Stimulated activated CD4-positive, alpha-beta T cell treated with anti-CD3 and anti-CD28 coated beads, Interleukin-2, amount 100 ng/mL, for 48 hours (primary cell): ENCODE measurements around the gene TAF1D.
"Not testable (repeated sequence)": the region's sequence is repeated elsewhere in the genome, so short reads cannot be mapped to it uniquely, and the experiment has no call there.

Source experiments
- DNase-seq, 2 donors: peaks; one replicate each; pipeline ENCODE4 v3.0.0-alpha.2; 2020

The TAF1D gene

DNA sequence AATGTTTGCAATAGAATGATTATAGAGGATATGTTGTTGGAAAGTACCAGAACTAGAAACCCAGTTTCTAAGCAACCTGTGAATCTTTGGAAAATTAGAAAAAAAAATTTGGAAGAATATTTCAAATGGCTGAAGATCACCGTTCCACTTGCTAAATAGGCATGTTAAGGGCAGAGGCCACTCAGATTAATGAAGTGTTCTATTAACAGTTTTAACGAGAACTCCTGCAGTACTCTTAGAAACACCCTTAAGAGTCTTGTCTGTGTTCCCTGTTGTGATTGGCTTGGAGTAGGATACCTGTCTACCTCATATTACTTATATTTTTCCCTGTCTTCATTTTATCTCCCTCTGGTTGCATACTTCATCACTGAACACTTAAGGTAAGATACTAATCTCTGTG is 4.8 kb upstream of the TAF1D start:
- no peak for DNase-seq

DNA sequence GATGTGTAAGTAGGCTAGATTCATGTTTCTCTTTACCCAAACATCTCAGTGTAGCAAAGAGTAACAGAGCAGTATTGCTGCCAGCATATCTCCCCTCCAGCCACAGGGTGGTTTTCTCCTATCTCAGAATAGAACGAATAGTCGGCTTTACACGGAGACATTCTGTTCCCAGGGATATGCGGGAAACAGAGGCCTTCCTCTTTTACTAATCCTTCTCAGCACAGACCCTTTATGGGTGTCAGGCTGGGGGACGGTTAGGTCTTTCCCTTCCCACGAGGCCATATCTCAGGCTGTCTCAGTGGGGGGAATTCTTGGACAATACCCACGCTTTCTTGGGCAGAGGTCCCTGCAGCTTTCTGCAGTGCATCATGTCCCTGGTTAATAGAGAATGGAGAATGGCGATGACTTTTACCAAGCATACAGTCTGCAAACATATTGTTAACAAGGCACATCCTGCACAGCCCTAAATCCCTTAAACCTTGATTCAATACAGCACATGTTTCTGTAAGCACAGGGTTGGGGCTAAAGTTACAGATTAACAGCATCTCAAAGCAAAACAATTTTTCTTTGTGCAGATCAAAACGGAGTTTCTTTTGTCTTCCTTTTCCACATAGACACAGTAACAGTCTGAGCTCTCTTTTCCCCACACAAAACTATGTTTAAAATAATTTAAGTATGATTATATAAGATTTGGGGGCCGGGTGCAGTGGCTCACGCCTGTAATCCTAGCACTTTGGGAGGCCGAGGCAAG is 3.9 kb upstream of the TAF1D start:
- not testable (repeated sequence) for DNase-seq

DNA sequence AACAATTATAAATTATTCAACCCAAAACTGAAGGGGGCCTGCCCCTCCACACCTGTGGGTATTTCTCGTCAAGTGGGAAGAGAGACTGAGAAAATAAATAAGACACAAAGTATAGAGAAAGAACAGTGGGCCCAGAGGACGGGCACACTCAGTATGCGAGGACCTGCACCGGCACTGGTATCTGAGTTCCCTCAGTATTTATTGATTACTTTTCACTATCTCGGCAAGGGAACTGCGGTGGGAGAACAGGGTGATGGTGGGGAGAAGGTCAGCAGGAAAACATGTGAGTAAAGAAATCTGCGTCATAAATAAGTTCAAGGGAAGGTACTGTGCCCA is 3.3 kb upstream of the TAF1D start:
- DNase-seq, result no peak

DNA sequence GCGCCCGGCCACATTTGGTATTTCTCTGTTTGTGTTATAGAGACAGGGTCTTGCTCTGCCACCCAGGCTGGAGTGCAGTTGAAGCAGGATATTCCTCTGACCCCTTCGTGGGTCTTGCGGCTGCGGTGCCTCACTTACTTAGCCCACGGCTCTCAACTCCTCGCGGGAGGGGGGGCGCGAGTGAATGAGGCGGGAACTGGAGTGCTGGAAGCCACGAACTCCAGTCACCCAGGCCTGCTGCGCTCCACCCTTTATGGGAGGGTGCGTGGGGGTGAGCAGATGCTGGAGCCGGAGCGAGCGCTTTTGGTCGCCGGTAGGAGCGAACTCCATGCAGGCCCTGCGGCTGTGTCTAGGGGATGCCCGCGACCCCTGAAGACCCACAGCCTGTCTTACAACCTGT is 2.0 kb upstream of the TAF1D start:
- DNase-seq, result no peak

DNA sequence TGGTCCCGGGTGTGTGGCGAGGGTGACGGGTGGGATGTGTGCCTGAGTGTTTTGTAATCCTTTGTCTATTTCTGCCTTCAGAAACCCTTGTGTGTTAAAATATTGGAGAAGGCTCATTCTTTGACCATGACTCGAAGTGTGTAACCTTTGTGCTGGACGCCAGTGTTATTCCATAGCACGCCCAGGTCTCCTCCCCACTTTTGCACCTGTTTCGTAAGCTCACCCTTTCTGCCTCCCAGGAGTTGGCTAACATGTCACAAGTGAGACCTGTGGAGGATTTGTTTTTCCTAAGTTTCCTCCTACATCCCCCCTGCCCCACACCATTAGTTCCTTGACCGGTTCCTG is 559 bp upstream of the TAF1D start:
- DNase-seq, result no peak

DNA sequence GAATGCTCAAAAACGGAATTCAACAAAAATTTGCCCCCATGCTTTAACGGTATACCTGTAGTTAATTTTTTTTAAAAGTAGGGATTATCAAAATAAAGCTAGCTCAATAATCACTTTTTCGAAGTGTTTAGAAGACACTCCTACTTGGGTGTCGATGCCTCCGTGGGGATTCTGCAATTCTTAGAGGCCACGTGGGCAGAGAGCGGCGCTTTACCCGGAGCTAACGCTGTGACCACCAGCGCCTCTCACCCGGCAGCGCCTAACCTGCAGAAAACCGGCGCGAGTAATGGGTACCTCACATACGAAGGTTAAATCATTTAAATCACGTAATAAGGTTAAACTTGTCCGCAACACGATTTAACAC is 583 bp downstream of the TAF1D start:
- peak; percentile 52 to 54 for DNase-seq

DNA sequence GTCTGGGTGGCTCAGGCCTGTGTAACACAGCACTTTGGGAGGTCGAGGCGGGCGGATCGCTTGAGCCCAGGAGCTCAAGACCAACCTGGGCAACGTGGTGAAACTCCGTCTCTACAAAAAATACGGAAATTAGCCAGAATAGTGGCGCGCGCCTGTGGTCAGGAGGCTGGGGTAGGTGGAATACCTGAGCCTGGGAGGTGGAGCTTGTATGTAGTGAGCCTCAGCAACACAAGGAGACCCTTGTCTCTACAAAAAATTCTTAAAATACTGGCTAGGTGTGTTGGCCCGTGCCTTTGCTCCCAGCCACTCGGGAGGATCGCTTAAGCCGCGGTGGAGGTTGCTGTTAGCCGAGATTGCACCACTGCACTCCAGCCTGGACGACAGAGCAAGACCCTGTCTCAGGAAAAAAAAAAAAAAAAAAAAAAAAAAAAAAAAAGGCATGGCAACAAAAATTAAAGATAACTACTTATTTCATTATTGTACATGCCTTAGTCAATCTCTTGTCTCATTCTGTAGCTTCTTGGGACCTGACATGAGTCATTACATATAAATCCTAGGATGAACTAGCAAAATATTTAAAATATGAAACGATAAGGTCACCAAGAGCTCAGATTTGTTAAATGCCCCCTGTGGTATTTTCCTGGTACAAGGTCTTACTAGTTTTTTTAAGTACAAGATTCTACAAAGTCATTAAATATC is 1.1 kb downstream of the TAF1D start:
- no peak for DNase-seq

DNA sequence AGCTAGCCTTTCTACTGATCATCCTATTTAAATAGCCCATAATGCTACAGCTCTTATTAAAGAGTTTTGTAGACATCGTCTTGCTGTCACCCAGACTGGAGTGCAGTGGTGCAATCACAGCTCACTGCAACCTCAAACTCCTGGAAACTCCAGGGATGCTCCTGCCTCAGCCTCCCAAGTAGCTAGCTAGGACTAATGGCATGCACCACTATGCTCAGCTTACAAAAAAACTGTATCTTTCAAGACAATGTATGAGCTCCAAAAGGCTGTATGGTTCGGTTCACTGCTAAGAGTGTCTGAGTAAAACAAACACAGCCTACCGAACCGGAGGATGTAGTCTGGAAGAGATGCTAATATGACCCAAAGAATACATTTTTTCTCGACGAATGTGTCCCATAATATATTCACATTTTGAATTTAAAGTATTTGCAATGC is 2.6 kb downstream of the TAF1D start:
- DNase-seq, result no peak

DNA sequence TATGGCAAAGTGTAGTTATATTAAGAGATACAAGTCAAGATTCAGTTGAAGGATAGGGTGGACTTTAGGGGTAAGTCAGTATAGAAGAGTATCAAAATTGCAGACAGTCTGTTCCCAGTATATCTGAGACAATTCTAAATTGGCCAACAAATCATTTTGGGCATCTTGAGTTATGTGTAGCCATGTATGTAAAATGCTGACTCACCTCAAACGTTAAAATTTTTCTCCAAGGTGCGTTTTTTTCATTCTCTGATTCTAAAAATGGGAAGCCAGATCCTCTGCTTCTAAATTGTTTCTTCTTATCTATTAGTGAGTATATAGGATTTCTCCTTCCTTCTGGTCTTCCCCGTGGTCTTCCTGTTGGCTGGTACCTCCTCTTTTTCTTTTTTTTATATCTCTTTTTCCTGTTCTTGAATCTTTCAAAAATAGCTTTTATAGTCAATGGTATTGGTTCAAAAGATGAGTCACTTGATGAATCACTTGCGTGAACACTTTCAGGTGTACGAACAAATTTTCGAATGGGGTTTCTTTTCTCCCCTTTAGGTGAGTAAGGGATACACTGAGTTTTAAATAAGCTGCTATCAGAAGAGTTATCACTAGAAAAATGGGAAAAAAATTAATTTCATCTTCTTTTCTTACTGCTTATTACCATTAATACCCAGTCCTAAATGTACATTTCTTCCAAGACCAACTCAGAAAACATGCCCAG is 3.2 kb downstream of the TAF1D start:
- no peak for DNase-seq

DNA sequence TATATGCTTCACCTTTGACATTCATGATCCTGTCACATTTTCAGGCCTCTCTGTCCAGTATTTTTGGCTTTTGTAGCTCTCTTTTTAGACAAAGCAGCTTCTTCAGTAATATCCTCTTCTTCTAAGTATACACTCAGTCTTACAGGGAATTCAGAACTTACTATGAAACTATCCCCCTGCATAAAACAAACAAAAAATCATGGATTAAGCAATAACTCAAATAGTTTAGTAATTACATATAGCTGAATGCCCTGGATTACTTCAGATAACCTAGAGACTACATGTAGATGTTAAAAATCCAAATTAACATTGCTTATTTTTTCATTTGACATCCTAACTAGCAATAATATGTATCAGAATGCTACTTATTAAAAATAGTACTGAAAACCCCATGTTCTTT is 5.2 kb downstream of the TAF1D start:
- no peak for DNase-seq

DNA sequence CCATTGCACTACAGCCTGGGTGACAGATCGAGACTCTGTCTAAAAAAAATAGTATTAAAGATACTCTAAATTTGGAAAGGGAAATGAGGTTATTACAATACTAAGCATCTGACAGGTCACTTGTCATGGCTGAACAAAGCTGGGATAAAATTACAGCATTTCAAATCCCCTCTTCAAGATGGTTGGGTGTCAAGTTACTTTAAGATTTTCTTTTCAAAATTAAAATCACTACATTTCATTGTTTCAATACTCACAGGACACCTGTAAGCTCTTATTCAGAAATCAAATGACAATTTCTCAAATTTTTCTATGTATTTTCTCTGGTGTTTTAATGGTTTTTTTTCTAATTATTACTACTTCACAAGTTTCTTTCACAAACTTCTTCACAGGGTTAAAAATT is 5.7 kb downstream of the TAF1D start:
- DNase-seq, result no peak

DNA sequence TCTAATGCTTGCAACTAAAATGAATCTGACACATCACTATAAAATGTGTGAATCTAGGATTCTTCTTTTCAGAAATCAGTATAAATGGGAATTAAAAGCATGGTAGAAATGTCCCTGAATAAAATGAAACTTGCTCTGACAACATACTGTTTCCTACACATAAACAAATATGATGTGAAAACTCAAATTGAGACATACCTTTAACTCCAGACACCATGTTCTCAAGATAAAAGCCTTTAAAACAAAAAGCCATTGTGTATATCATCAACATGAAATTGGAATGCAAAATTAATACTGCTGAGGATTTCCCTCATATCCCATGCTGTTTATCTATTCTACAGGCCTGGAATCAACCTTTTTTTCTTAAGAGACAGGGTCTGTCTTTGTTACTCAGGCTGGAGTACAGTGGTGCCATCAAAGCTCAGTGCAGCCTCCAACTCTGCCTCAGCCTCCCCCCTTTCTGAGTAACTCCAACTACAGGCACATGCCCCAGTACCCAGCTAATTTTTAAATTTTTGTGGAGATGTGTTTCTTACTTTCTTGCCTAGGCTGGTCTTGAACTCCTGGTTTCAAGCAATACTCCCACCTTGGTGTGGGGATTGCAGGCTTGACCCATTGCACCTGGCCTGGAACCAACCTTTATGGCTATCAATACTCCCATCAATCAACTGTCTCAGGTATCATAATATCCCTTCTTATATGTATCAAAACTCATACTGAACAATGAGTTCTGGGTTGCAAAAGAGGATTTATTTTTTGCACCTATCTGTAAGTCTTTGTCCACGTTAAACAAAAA is 6.7 kb downstream of the TAF1D start:
- no peak for DNase-seq

DNA sequence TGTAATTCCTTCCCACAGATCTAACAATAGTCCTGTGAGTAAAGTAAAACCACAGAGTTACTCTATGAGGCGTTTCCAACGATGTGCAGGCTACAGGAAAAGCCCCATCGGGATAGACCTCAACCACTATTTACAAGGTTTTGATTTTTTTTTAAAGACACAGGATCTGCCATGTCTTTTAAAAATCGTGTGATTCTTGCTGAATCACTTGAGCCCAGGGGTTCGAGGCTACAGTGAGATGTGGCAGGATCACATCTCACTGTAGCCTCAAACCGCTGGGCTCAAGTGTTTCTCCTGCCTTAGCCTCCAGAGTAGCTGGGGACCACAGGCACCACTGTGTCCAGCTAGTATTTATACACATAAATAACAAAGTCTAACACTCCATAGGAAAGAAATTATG is 7.8 kb downstream of the TAF1D start:
- DNase-seq, result no peak

DNA sequence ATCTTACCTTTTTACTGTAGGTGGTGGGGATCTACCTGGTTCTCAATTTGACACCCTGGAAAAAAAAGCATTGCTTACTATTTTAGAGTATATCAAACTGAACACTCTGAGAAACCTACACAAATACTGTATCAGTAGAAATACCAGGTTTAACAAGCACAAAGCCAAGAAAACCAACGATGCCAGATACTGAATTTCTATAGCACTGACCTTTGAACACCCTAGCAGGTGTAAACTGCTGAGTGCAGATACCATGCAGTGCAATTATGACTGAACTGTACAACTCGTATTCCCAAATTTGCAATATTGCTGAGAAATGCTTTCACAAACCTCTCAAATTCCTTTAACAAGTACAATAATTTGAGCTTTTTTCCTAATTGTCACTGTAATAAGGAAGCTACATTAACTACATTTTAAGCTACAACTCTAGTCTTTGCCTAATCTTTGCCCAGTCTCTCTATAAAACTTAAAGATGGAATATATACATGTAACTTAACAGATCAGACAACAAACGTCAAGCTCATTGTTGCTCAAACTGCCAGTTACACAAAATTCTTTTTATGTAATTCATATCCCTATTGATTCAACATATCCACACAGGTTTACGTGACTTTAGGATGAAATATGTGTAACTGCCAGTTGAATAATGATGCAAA is 8.9 kb downstream of the TAF1D start:
- no peak for DNase-seq

DNA sequence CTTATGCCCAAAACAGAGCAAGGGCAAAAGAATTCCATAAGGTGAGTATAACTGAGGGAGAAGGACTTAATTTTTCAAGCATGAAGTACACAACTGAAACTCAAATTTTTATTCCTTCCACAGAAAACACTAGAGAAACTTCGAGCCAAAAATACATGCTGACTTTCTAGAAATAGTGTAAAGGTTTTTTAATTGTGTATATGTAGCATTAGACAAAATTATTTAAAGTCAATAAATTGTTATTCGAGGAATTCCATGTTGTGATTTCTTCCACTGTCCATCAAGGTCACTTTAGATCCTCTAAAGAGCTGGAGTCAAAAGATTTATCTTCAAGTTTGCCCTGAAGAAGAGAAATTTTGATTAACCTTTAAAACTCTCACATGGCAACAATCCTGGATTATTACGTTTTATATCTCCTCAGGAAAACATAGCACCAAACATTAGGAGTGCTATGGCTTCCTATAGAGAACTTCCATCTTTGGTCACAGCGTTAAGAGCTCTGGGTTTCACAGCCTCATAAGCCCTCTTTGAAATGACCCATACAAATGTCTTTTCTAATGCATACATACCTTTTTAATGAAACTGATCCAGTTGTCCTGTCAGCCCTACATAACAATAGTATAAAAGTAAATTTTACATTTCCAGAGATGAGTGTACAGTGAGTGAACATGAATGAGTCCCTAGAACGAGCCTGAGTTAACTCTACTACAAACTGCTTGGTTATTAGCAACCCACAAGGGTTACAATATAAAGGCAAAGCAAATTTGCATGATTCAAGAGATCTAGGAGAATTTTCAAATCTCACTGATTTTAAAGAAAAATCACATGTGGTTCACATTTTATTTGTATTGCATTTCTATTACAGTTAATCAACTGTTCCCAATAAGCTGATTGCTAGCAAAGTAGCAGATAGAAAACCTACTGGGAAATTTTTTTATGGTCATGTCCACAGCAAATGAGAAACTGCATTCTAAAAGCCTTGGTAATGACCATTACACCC is 10.9 kb downstream of the TAF1D start:
- DNase-seq, result no peak

DNA sequence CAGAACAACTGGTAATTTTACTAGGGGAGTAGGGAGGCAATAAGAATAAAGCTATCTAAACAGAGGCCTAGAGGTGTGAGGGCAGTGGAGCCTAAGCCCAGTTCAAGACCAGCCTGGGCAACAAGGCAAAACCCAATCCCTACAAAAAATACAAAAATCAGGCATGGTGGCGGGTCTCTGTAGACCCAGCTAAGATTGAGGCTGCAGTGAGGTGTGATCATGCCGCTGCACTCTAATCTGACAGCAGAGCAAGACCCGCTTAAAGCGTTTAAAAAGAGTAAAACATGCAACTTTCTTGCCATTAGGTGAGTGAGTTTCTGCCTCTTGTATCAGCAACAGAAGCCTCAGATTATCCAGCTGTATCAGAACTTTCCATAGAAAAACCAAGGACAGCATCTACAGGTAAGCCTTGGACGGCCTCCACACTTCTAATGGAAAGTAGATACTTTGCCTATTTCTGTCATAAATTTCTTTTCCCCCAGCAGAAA is 12.1 kb downstream of the TAF1D start:
- DNase-seq, result no peak

DNA sequence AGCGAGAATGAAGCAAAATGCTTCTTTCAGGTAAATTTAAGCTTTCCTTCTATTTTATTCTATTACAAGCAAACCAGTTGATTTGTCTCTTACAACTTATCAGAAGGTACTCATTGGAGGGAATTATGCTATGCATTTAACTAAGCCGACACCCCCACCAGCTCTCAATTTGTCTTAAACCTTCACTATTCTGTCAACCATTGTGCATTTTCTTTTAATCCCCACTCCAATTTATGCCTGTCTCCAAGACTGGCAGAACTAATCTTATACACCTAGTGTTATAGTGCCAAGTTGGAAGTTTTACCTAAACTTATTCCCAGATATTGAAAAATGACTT is 12.5 kb downstream of the TAF1D start:
- DNase-seq, result no peak

DNA sequence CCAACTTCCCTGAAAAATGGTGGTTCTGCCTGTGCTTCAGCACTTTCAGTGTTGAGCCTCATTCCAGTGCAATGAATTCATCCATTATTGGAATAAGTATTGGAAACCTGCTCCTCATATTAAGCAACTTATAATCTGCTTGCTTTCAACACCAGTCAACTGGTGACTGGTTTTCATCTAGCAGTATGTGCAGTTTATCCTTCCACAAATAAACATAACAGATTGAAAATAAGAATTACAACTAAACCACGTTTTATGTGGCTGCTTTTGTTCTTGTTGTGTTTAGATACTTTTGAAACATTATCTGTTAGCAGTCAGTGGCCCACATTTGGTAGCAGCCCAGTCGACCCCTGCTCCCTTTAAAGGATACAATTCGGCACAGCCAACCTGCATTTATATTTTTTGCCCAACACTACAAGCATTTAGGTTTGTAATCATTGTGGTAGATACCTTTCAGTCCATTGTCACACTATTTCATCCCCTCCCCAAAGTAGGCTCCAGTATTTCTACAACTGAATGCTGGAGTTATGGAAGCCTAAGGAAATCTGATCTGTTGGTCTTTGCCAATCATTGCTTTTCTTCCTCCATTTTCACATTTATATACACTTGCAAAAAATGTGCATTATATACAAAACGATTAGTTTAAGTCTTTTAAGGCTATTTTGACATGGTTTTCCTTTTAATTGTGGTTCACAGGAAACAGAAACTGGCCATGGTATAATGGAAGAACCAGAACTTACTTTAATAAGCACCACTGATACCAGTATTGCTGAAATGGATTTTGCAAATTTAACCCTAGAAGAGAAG is 13.1 kb downstream of the TAF1D start:
- DNase-seq, result no peak

DNA sequence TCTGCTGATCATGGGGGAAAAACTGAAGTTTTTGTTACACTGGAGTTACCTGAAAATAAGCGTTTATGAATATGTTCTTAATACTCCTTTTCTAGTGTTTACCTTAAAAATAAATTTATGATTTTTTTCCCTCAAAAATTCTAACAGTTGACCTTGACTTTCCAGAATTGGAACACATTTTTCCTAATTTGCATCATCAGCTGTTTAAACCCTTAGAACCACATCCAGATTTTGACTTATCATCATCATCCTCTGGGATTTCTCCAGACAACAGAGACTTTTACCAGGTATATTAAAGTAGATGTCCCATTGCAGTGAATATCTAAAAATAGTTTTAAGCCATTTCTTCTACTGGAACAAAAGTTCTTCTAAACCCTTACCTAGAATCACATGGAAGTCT is 17.2 kb downstream of the TAF1D start:
- no peak for DNase-seq

DNA sequence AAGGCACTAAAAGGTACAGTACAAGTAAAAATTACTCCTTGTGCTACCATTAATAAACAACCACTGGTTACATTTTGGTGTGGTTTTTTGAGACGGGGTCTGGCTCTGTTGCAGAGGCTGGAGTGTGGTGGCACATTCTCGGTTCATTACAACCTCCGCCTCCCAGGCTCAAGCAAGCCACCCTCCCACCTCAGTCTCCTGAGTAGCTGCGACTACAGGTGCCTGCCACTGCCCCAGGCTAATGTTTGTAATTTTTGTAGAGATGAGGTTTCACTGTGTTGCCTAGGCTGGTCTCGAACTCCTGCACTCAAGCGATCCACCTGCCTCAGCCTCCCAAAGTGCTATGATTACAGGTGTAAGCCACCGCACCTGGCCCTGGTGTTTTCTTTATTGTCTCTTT is 20.8 kb downstream of the TAF1D start:
- no peak for DNase-seq

DNA sequence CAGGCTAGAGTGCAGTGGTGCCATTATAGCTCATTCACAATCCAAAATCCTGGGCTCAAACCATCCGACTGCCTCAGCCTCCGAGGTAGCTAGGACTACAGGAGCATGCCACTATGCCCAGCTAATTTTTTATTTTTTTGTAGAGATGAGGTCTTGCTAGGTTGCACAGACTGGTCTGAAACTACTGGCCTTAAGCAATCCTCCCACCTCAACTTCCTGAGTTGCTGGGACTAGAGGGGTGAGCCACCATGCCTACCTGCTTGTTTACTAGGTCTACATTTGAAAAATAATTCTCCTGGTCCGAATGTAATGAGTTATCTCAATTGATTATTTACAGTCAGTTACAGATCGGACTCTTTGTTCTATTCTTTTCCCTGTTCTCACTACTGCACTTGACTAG is 22.0 kb downstream of the TAF1D start:
- no peak for DNase-seq
